K562 treated with DMSO at 1 percent for 48 hours (cell line): ENCODE measurements around the gene SGIP1. TPM values are rescaled to one million over a fixed set of nuclear protein-coding genes. Genes with fewer than 3 reads are reported as not detected.

Experiments used
- total RNA-seq: library from RNA; unstranded; fragments of 300-600 nt; gene quantifications from 2 replicates; pipeline ENCODE4 v1.2.3, GENCODE V29; 2022; ENCODE audit warnings: low replicate concordance; ENCODE audit errors: extremely low read depth

The SGIP1 gene, protein sequence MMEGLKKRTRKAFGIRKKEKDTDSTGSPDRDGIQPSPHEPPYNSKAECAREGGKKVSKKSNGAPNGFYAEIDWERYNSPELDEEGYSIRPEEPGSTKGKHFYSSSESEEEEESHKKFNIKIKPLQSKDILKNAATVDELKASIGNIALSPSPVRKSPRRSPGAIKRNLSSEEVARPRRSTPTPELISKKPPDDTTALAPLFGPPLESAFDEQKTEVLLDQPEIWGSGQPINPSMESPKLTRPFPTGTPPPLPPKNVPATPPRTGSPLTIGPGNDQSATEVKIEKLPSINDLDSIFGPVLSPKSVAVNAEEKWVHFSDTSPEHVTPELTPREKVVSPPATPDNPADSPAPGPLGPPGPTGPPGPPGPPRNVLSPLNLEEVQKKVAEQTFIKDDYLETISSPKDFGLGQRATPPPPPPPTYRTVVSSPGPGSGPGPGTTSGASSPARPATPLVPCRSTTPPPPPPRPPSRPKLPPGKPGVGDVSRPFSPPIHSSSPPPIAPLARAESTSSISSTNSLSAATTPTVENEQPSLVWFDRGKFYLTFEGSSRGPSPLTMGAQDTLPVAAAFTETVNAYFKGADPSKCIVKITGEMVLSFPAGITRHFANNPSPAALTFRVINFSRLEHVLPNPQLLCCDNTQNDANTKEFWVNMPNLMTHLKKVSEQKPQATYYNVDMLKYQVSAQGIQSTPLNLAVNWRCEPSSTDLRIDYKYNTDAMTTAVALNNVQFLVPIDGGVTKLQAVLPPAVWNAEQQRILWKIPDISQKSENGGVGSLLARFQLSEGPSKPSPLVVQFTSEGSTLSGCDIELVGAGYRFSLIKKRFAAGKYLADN
- total RNA-seq = not detected in 2 replicates

DNA sequence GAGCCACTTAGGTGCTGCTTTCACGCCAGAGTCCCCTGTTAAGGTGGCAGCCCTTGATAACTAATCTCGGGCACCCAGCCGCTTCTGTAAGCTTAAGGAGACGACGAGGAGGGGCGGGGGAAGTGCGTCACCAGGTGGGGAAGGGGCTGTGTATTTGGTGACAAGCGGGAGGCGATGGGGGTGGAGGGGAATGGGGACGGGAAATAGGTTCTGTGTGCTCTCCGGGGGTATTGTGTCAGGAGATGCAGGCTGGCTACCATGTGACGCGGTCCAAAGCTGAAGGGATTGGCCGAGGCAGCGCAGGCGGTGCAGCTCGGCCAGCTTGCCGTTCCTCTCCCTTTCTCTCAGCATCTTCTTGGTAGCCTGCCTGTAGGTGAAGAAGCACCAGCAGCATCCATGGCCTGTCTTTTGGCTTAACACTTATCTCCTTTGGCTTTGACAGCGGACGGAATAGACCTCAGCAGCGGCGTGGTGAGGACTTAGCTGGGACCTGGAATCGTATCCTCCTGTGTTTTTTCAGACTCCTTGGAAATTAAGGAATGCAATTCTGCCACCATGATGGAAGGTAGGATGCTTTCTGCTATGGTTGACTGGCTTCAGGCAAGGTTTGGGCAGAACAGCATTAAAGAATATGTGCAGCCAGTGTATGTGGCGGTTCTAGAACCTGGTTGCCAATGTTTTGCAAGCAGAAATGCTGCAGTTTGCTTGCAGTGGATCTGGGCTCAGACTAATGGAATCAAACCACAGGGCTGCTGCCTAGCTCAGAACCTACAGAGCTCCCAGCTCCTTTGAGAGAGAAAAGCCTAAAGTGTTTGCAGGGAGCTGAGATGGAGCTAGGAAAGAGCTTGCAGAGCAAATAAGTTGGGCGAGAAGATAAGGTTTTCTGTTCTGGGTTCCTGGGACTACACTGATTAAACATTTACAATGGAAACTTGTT is at the start of gene SGIP1:
Gene SGIP1 (plus strand): TSS at position 350 of the 937 bp plus-strand sequence. CDS start 206 bp downstream, at position 556.

DNA sequence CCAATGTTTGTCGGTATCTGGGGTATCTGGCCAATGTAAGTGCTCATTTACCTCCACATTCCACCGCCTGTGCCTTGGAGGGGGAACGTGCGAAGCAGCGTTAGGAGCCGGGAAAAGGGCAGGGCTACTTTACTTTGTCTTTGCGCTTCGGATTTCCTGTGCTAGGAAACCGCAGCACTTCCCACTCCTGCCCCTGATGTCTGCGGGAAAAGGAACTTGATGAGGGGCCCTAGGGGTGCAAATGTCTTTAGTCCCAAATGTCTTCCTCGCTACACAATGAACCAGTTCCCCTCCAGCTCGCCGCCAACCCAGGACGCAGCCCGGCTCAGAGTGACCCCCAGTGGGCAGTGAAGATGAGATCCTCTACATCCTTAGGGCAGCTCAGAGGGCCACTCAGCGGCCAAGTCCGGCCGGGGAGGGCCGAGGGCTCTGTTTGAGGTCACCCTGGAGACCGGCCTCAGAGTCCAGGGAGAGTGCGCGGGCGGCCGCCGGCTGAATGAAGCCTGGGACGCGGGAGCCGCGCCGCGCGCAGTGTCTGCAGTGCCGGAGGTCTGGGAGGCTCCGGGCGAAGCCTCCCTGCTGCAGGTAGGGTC is 218.1 kb downstream of the SGIP1 start, which contains the start of gene DYNLT5:
Gene DYNLT5 (plus strand): TSS at position 460 of the 593 bp plus-strand sequence. CDS start 2,200 bp downstream, outside the sequence.

Other genes with a start within 250 kb of the SGIP1 start
- gene DYNLT5, start 218.3 kb downstream of the SGIP1 start, total RNA-seq = not detected in 2 replicates